H1 (cell line): ENCODE measurements around the gene CD99. TPM values are rescaled to one million over a fixed set of nuclear protein-coding genes. Genes with fewer than 3 reads are reported as not detected.

Source experiments
- CTCF ChIA-PET: fragments of 300-600 bp; sonication (Branson Sonifier 250); formaldehyde crosslinking; loops from one replicate; lab custom pipeline; 2021; ENCODE audit not compliant: partially characterized antibody; lab: Charles Lee
- POLR2A ChIA-PET: fragments of 300-600 bp; sonication (Branson Sonifier 250); formaldehyde crosslinking; loops from one replicate; lab custom pipeline; 2021; ENCODE audit warnings: inconsistent platforms; ENCODE audit not compliant: partially characterized antibody; lab: Charles Lee
- DNase-seq, 2 experiments: peaks; one replicate each; pipeline versions ENCODE4 v3.0.0 to v3.0.0-alpha.2; 2010 to 2022; ENCODE audit warnings: low spot score in 2 of 2, low read depth in 1 of 2, mixed read lengths in 1 of 2
- FAIRE-seq: peaks from 2 replicates; lab custom pipeline; 2011; peaks lifted over from hg19 to GRCh38; lab: Jason Lieb, UNC
- H2AFZ ChIP-seq: 2 replicates; pipeline ENCODE4 v1.8.1; 2012; ENCODE audit warnings: low read length, inconsistent platforms
- H2AK5ac ChIP-seq: 2 replicates; pipeline ENCODE4 v1.6.1; 2013; ENCODE audit warnings: low read depth, low read length
- H2BK120ac ChIP-seq: replicated peaks from 2 replicates; pipeline ENCODE3; 2013; ENCODE audit warnings: low read depth, low read length, inconsistent platforms
- H2BK12ac ChIP-seq: 2 replicates; pipeline ENCODE4 v1.6.1; 2013; ENCODE audit warnings: low read depth, low read length
- H2BK15ac ChIP-seq: 2 replicates; pipeline ENCODE4 v1.6.1; 2013; ENCODE audit warnings: low read length
- H2BK20ac ChIP-seq: 2 replicates; pipeline ENCODE4 v1.6.1; 2013; ENCODE audit warnings: low read length
- H2BK5ac ChIP-seq: 2 replicates; pipeline ENCODE4 v1.6.1; 2013; ENCODE audit warnings: low read depth, low read length
- H3K14ac ChIP-seq: 2 replicates; pipeline ENCODE4 v1.6.1; 2013; ENCODE audit warnings: inconsistent platforms; ENCODE audit not compliant: insufficient read length
- H3K18ac ChIP-seq: 2 replicates; pipeline ENCODE4 v1.6.1; 2013; ENCODE audit warnings: low read length; ENCODE audit errors: extremely low read depth
- H3K23ac ChIP-seq: 2 replicates; pipeline ENCODE4 v1.6.1; 2013; ENCODE audit warnings: inconsistent platforms; ENCODE audit not compliant: insufficient read length
- H3K23me2 ChIP-seq: 2 replicates; pipeline ENCODE4 v1.6.1; 2013; ENCODE audit warnings: low read depth, low read length
- H3K27ac ChIP-seq: 2 replicates; pipeline ENCODE4 v1.6.1; 2011; ENCODE audit warnings: low read depth, low read length, inconsistent platforms
- H3K27me3 ChIP-seq, 4 experiments: replicated peaks in 1 of 4; 1 replicate in 1 of 4; 2 replicates in 3 of 4; pipeline versions ENCODE4 v1.6.1 to v1.8.1; 2011 to 2013; ENCODE audit warnings: low read length in 3 of 4, mild to moderate bottlenecking in 3 of 4, inconsistent platforms in 2 of 4, mixed read lengths in 2 of 4, moderate library complexity in 1 of 4; ENCODE audit not compliant: control insufficient read depth in 3 of 4, insufficient read depth in 3 of 4; ENCODE audit errors: extremely low read depth in 1 of 4
- H3K36me3 ChIP-seq, 4 experiments: 2 replicates each; pipeline versions ENCODE4 v1.6.1 to v1.8.1; 2011 to 2013; ENCODE audit warnings: mild to moderate bottlenecking in 4 of 4, low read length in 3 of 4, moderate library complexity in 2 of 4, control low read depth in 1 of 4, inconsistent platforms in 1 of 4; ENCODE audit not compliant: insufficient read depth in 4 of 4, control insufficient read depth in 2 of 4
- H3K4ac ChIP-seq: replicated peaks from 2 replicates; pipeline ENCODE3; 2013; ENCODE audit warnings: low read length, low read depth, mixed read lengths, inconsistent platforms; ENCODE audit not compliant: insufficient read length
- H3K4me1 ChIP-seq, 4 experiments: replicated peaks in 1 of 4; 1 replicate in 1 of 4; 2 replicates in 3 of 4; pipeline versions ENCODE4 v1.6.1 to v1.8.1; 2011 to 2013; ENCODE audit warnings: low read length in 3 of 4, inconsistent platforms in 2 of 4, mixed read lengths in 1 of 4; ENCODE audit not compliant: insufficient read depth in 4 of 4, control insufficient read depth in 3 of 4
- H3K4me2 ChIP-seq, 2 experiments: 2 replicates each; pipeline versions ENCODE4 v1.6.1 to v1.8.1; 2011 to 2013; ENCODE audit warnings: low read depth in 2 of 2, low read length in 2 of 2, control low read depth in 1 of 2, inconsistent platforms in 1 of 2, mild to moderate bottlenecking in 1 of 2; ENCODE audit not compliant: insufficient read depth in 1 of 2
- H3K4me3 ChIP-seq, 4 experiments: fragments of 200-600, 300-600 bp in 1 of 4; sonication (generic), shearing (Covaris generic), sonication (Bioruptor Twin) in 1 of 4; 2 replicates each; pipeline versions ENCODE4 v1.5.1 to v1.8.1; 2011 to 2016; ENCODE audit warnings: low read length in 4 of 4, low read depth in 3 of 4, control low read depth in 2 of 4, inconsistent platforms in 2 of 4, mild to moderate bottlenecking in 2 of 4, mixed read lengths in 1 of 4, moderate library complexity in 1 of 4; ENCODE audit not compliant: insufficient read depth in 2 of 4; ENCODE audit errors: extremely low read depth in 1 of 4
- H3K56ac ChIP-seq: replicated peaks from 2 replicates; pipeline ENCODE3; 2013; ENCODE audit warnings: low read depth, mild to moderate bottlenecking, mixed read lengths, low read length, inconsistent platforms; ENCODE audit not compliant: insufficient read length
- H3K79me1 ChIP-seq: 2 replicates; pipeline ENCODE4 v1.6.1; 2013; ENCODE audit warnings: low read depth, low read length, control low read depth
- H3K79me2 ChIP-seq, 2 experiments: 2 replicates each; pipeline versions ENCODE4 v1.6.1 to v1.8.1; 2012 to 2013; ENCODE audit warnings: low read length in 2 of 2, mild to moderate bottlenecking in 2 of 2, inconsistent platforms in 1 of 2; ENCODE audit not compliant: insufficient read depth in 2 of 2, control insufficient read depth in 1 of 2
- H3K9ac ChIP-seq, 4 experiments: replicated peaks in 1 of 4; 1 replicate in 1 of 4; 2 replicates in 3 of 4; pipeline versions ENCODE4 v1.6.1 to v1.8.1; 2011 to 2013; ENCODE audit warnings: low read depth in 3 of 4, low read length in 3 of 4, control low read depth in 2 of 4, mild to moderate bottlenecking in 2 of 4, moderate library complexity in 2 of 4, inconsistent platforms in 1 of 4; ENCODE audit errors: extremely low read depth in 1 of 4
- H3K9me3 ChIP-seq, 2 experiments: 2 replicates each; pipeline versions ENCODE4 v1.6.1 to v1.8.1; 2012 to 2013; ENCODE audit warnings: mild to moderate bottlenecking in 2 of 2, moderate library complexity in 2 of 2, control low read depth in 1 of 2, inconsistent platforms in 1 of 2, low read depth in 1 of 2, low read length in 1 of 2, mixed read lengths in 1 of 2; ENCODE audit not compliant: insufficient read depth in 2 of 2
- H4K20me1 ChIP-seq, 2 experiments: replicated peaks in 1 of 2; 2 replicates each; pipeline versions ENCODE3 to v1.8.1; 2011 to 2013; ENCODE audit warnings: inconsistent platforms in 2 of 2, low read length in 2 of 2, mild to moderate bottlenecking in 1 of 2; ENCODE audit not compliant: insufficient read depth in 2 of 2, control insufficient read depth in 1 of 2
- H4K5ac ChIP-seq: 2 replicates; pipeline ENCODE4 v1.6.1; 2013; ENCODE audit warnings: low read length, low read depth, mixed read lengths, inconsistent platforms; ENCODE audit not compliant: insufficient read length
- H4K8ac ChIP-seq: 2 replicates; pipeline ENCODE4 v1.8.0; 2013; ENCODE audit warnings: mild to moderate bottlenecking, moderate library complexity, low read length, inconsistent platforms; ENCODE audit not compliant: insufficient read depth; ENCODE audit errors: extremely low read depth
- H4K91ac ChIP-seq: replicated peaks from 2 replicates; pipeline ENCODE3; 2013; ENCODE audit warnings: low read length, mixed read lengths, inconsistent platforms; ENCODE audit not compliant: insufficient read length
- BACH1 ChIP-seq: IDR thresholded peaks from 2 replicates; pipeline ENCODE4 v1.6.1; 2012; ENCODE audit warnings: low read length, improper control_type of control experiment
- GTF2F1 ChIP-seq: IDR thresholded peaks from 2 replicates; pipeline ENCODE4 v1.6.1; 2012; ENCODE audit warnings: low read depth, low read length, improper control_type of control experiment, borderline replicate concordance
- HDAC2 ChIP-seq, 2 experiments: fragments of 300-600 bp in 1 of 2; sonication (generic) in 1 of 2; IDR thresholded peaks; 2 replicates each; pipeline ENCODE4 v1.6.1; 2011 to 2012; ENCODE audit warnings: low read depth in 2 of 2, low read length in 2 of 2, mild to moderate bottlenecking in 2 of 2, moderate library complexity in 2 of 2, borderline replicate concordance in 1 of 2, inconsistent platforms in 1 of 2
- JUND ChIP-seq: IDR thresholded peaks from 2 replicates; pipeline ENCODE4 v1.6.1; 2011; ENCODE audit warnings: mild to moderate bottlenecking, improper control_type of control experiment, low read length
- KDM1A ChIP-seq: fragments of 200-600, 300-600 bp; sonication (generic); IDR thresholded peaks from 2 replicates; pipeline ENCODE4 v1.7.1; 2016; ENCODE audit warnings: mild to moderate bottlenecking, low read length, borderline replicate concordance
- POLR2AphosphoS5 ChIP-seq: IDR thresholded peaks from 2 replicates; pipeline ENCODE4 v1.6.1; 2011; ENCODE audit warnings: low read depth, low read length
- RXRA ChIP-seq: IDR thresholded peaks from 2 replicates; pipeline ENCODE4 v1.6.1; 2011; ENCODE audit warnings: low read depth, mild to moderate bottlenecking, low read length, moderate library complexity; ENCODE audit not compliant: insufficient read depth
- SIRT6 ChIP-seq: IDR thresholded peaks from one replicate; pipeline ENCODE4 v1.7.1; 2012; ENCODE audit warnings: low read length, inconsistent platforms
- SRF ChIP-seq: IDR thresholded peaks from 2 replicates; pipeline ENCODE4 v1.6.1; 2011; ENCODE audit warnings: mild to moderate bottlenecking, low read depth, low read length, moderate library complexity
- TEAD4 ChIP-seq: IDR thresholded peaks from 2 replicates; pipeline ENCODE4 v1.6.1; 2012; ENCODE audit warnings: low read depth, low read length, inconsistent platforms, mixed read lengths
- WGBS, 2 experiments: shearing (Covaris generic) in 1 of 2; methylation state at CpG; one replicate each; pipeline versions ENCODE4 v1.1.6 to v1.1.7; 2013 to 2015; ENCODE audit warnings: low lambda C conversion rate in 2 of 2, mixed read lengths in 2 of 2, inconsistent platforms in 1 of 2, low coverage in 1 of 2, missing lambda C conversion rate in 1 of 2; ENCODE audit not compliant: insufficient replicate concordance in 2 of 2, insufficient coverage in 1 of 2, insufficient read length in 1 of 2; ENCODE audit errors: extremely low coverage in 1 of 2, missing lambda C conversion rate in 1 of 2; 5-methylcytosine and 5-hydroxymethylcytosine counted together
- polyA plus RNA-seq, 7 experiments: library from polyadenylated mRNA; depleted of rRNA in 3 of 7; stranded (reverse) in 5 of 7; unstranded in 2 of 7; fragments of >200 nt in 5 of 7; fragments of 200-250 nt in 2 of 7; gene quantifications; 1 replicate in 5 of 7; 2 replicates in 1 of 7; 4 replicates in 1 of 7; pipeline versions ENCODE4 v1.2.1 to v1.2.3, GENCODE V29; 2011 to 2013; ENCODE audit warnings: missing spikeins in 2 of 7, mixed read lengths in 2 of 7
- total RNA-seq: library from RNA; stranded (reverse); fragmentation: NEBNext Ultra II Directional; extraction: Animal tissue kit (Norgen Biotek cat#: 25700); gene quantifications from 2 replicates; pipeline ENCODE4 v1.2.1, GENCODE V29; 2021

CD99 gene
- total and polyA plus RNA-seq, 2 of the 8 experiments (the other 6 are each of a cell fraction or from before 2014, with no cell fraction given) = 30.1 to 47.8 TPM

- no peak overlapping the region for H2AFZ ChIP-seq
- no peak overlapping the region for H3K4ac ChIP-seq
- FAIRE-seq (no peak), DNase-seq (no peak)
- no peaks in the 10 kb centered on the region for H3K23me2 ChIP-seq
- H2AK5ac ChIP-seq = no peak overlapping the region
- no peak overlapping the region for H3K18ac ChIP-seq
- no peak overlapping the region for H3K56ac ChIP-seq
- no peaks in the 10 kb centered on the region for H3K27me3 ChIP-seq
- H3K4me2 ChIP-seq = no peak overlapping the region
- H3K4me3 ChIP-seq = no peak overlapping the region
- POLR2A ChIA-PET = interaction anchor here (1.2 to 1.6 kb wide), 2 partner anchors 9 to 18 kb away, joined by 3 to 5 read pairs; no protein-coding TSS in a partner anchor
- CTCF ChIA-PET = no interaction called here
- H3K36me3 ChIP-seq = no peaks in the 10 kb centered on the region
- H4K5ac ChIP-seq = no peak overlapping the region
- H2BK120ac ChIP-seq = no peak overlapping the region
- H2BK15ac ChIP-seq = no peak overlapping the region
- H3K27ac ChIP-seq = no peak overlapping the region
- no peak overlapping the region for H3K14ac ChIP-seq
- no peak overlapping the region for H2BK12ac ChIP-seq
- H3K9me3 ChIP-seq = no peaks in the 10 kb centered on the region
- no peaks in the 10 kb centered on the region for H4K20me1 ChIP-seq
- H2BK20ac ChIP-seq = no peak overlapping the region
- no peaks in the 10 kb centered on the region for H3K79me1 ChIP-seq
- no peak overlapping the region for H3K23ac ChIP-seq
- 81% methylated on average over 4 of the region's 4 CpGs; no CpG with 5 or more reads in 1 of the 2 experiments for WGBS, 2 experiments
- no peaks in the 10 kb centered on the region for H3K79me2 ChIP-seq
- no peak overlapping the region for H4K91ac ChIP-seq
- H2BK5ac ChIP-seq = no peak overlapping the region
- H3K4me1 ChIP-seq = peaks cover 0 to 11% (median 6%) of the 10 kb centered on the region in 4 experiments; a peak in 4 of 7 replicates
- H4K8ac ChIP-seq = no peak overlapping the region
- no peak overlapping the region for H3K9ac ChIP-seq
- TF ChIP-seq BACH1 (no peak), SIRT6 (no peak), HDAC2 (IDR thresholded peaks at IDR 0.05; ENCODE audit: borderline replicate concordance in 1 of 2, low read depth in 2 of 2, low read length in 2 of 2) (no peak), SRF (no peak), GTF2F1 (no peak), POLR2AphosphoS5 (no peak), TEAD4 (no peak), KDM1A (no peak), RXRA (no peak), JUND (no peak)
These were observed 91.7 kb downstream of the CD99 start for GRCh38 chrX:2782778-2783177.
